ENCODE measurements around the gene RYR3. TPM values are rescaled to one million over a fixed set of nuclear protein-coding genes. Genes with fewer than 3 reads are reported as not detected.
"Not testable (repeated sequence)": the region's sequence is repeated elsewhere in the genome, so short reads cannot be mapped to it uniquely, and the experiment has no call there.

RYR3 gene
- total and polyA plus RNA-seq, 7 experiments from 2014 or later: 0.10 to 5.3 (median 1.2) TPM; not detected in 3

- H3K4me3 Mint-ChIP-seq; H3K36me3 Mint-ChIP-seq; POLR2A ChIA-PET; H3K4me1 Mint-ChIP-seq; CTCF ChIA-PET; ATAC-seq; H3K27me3 ChIP-seq (ENCODE audit: control insufficient read depth in 2 of 2, insufficient read depth in 2 of 2, low read length in 2 of 2); H3K4me1 ChIP-seq (ENCODE audit: control insufficient read depth in 2 of 2, insufficient read depth in 2 of 2, low read length in 2 of 2); H3K9me3 Mint-ChIP-seq; H3K4me3 ChIP-seq (ENCODE audit: low read length); DNase-seq; H3K9me3 ChIP-seq (ENCODE audit: control insufficient read depth in 2 of 3, low read length in 3 of 3); H3K27me3 Mint-ChIP-seq; H3K27ac ChIP-seq (ENCODE audit: low read depth, low read length); H3K36me3 ChIP-seq (ENCODE audit: control insufficient read depth in 2 of 3, insufficient read depth in 3 of 3, low read length in 3 of 3); intact Hi-C loops (cut with micrococcal nuclease): not testable (repeated sequence)
- peak overlapping the region in 1 of 9 donors; percentile 55 for H3K27ac Mint-ChIP-seq
Observed at GRCh38 chr15:33819499-33819898, 508.7 kb downstream of the RYR3 start.

DNA sequence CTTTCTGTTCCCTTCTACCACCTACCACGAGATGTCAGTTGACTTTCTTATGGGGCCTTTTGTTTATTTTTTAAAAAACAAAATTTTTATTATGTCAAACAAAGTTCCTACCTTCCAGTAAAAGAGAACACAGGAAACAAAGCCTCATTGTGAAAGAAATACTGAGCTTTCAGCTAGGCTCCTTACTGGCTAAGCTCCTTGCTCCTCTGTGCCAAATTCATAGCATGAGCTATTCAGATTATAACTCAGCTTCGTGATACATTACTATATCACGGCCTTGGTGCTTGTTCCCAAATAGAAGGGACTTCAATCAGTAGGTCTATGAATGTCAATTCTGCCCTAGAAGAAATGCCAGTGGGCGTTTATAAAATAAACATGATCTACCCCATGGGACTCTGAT lies 511.7 kb downstream of the RYR3 start:
- ChIA-PET POLR2A (no interaction called here), CTCF (no interaction called here)
- no peak for ATAC-seq
- no peak overlapping the region for H3K4me3 Mint-ChIP-seq
- no peaks in the 10 kb centered on the region for H3K9me3 Mint-ChIP-seq
- Histone ChIP-seq H3K27me3 (ENCODE audit: control insufficient read depth in 2 of 2, insufficient read depth in 2 of 2, low read length in 2 of 2) (no peaks in the 10 kb centered on the region), H3K9me3 (ENCODE audit: control insufficient read depth in 2 of 3, low read length in 3 of 3) (no peaks in the 10 kb centered on the region), H3K27ac (ENCODE audit: low read depth, low read length) (no peak overlapping the region), H3K36me3 (ENCODE audit: control insufficient read depth in 2 of 3, insufficient read depth in 3 of 3, low read length in 3 of 3) (no peaks in the 10 kb centered on the region), H3K4me1 (ENCODE audit: control insufficient read depth in 2 of 2, insufficient read depth in 2 of 2, low read length in 2 of 2) (no peaks in the 10 kb centered on the region), H3K4me3 (ENCODE audit: low read length) (no peak overlapping the region)
- peaks cover 4 to 20% (median 13%) of the 10 kb centered on the region in 5 donors for H3K27me3 Mint-ChIP-seq
- H3K27ac Mint-ChIP-seq: no peak overlapping the region
- no peaks in the 10 kb centered on the region for H3K36me3 Mint-ChIP-seq
- intact Hi-C loops (cut with micrococcal nuclease): no loop called here
- H3K4me1 Mint-ChIP-seq: no peaks in the 10 kb centered on the region
- DNase-seq: no peak

- Mint-ChIP-seq H3K4me3 (no peak overlapping the region), H3K9me3 (no peaks in the 10 kb centered on the region), H3K27me3 (peaks cover 4 to 20% (median 13%) of the 10 kb centered on the region in 5 donors), H3K36me3 (no peaks in the 10 kb centered on the region), H3K27ac (no peak overlapping the region), H3K4me1 (no peaks in the 10 kb centered on the region)
- ATAC-seq (no peak), DNase-seq (no peak)
- POLR2A ChIA-PET: no interaction called here
- Histone ChIP-seq H3K4me1 (ENCODE audit: control insufficient read depth in 2 of 2, insufficient read depth in 2 of 2, low read length in 2 of 2) (no peaks in the 10 kb centered on the region), H3K36me3 (ENCODE audit: control insufficient read depth in 2 of 3, insufficient read depth in 3 of 3, low read length in 3 of 3) (no peaks in the 10 kb centered on the region), H3K27ac (ENCODE audit: low read depth, low read length) (no peak overlapping the region), H3K9me3 (ENCODE audit: control insufficient read depth in 2 of 3, low read length in 3 of 3) (no peaks in the 10 kb centered on the region), H3K27me3 (ENCODE audit: control insufficient read depth in 2 of 2, insufficient read depth in 2 of 2, low read length in 2 of 2) (no peaks in the 10 kb centered on the region), H3K4me3 (ENCODE audit: low read length) (no peak overlapping the region)
- CTCF ChIA-PET: no interaction called here
- intact Hi-C loops (cut with micrococcal nuclease): loop anchor here in 1 of 2 donors (1.0 kb wide), 1 partner anchor 8 kb away; no protein-coding TSS in a partner anchor
Observed at GRCh38 chr15:33823119-33823518, 512.4 kb downstream of the RYR3 start.

DNA sequence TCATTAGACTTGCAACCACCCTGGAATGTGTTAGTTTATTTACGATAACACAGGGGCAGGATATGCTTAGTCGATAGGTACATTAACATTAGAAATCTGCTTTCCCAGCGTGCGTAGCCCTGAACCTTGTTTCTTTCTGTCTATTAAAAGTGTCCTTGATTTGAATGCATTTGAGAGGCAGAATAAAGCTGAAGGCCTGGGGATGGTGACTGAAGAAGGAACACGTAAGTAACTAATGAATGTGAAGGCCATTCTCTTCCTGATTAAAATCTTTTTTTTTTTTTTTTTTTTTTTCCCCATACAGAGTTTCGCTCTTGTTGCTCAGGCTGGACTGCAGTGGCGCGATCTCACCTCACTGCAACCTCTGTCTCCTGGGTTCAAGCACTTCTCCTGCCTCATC lies 514.7 kb downstream of the RYR3 start:
- no peak for ATAC-seq
- Histone ChIP-seq H3K4me1 (ENCODE audit: control insufficient read depth in 2 of 2, insufficient read depth in 2 of 2, low read length in 2 of 2) (no peaks in the 10 kb centered on the region), H3K27ac (ENCODE audit: low read depth, low read length) (no peak overlapping the region), H3K36me3 (ENCODE audit: control insufficient read depth in 2 of 3, insufficient read depth in 3 of 3, low read length in 3 of 3) (no peaks in the 10 kb centered on the region), H3K4me3 (ENCODE audit: low read length) (no peak overlapping the region), H3K9me3 (ENCODE audit: control insufficient read depth in 2 of 3, low read length in 3 of 3) (no peaks in the 10 kb centered on the region), H3K27me3 (ENCODE audit: control insufficient read depth in 2 of 2, insufficient read depth in 2 of 2, low read length in 2 of 2) (no peaks in the 10 kb centered on the region)
- DNase-seq: no peak
- H3K27ac Mint-ChIP-seq: no peak overlapping the region
- H3K36me3 Mint-ChIP-seq: no peaks in the 10 kb centered on the region
- H3K4me1 Mint-ChIP-seq: no peaks in the 10 kb centered on the region
- H3K9me3 Mint-ChIP-seq: no peaks in the 10 kb centered on the region
- H3K4me3 Mint-ChIP-seq: no peak overlapping the region
- intact Hi-C loops (cut with micrococcal nuclease): no loop called here
- peaks cover 4 to 17% (median 12%) of the 10 kb centered on the region in 5 donors for H3K27me3 Mint-ChIP-seq
- ChIA-PET POLR2A (no interaction called here), CTCF (no interaction called here)

DNA sequence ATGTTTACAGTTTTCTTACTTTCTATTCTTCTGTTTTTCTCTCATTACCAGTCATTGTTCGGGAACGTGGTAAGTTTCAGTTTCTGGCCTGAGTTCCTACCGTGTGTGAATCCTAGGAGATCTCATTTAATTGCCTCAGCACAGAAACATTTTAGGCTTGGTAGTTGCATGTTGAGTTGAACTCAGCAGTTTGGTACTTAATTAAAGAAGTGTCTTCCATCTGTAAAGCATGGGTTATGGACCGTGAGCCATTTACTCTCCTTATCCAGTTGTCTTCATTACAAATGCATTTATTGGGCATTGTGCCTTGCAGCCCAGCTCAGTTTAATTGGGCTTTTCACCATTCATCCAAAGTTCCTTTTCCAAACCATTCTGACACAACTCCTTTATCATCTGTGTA lies 515.4 kb downstream of the RYR3 start:
- no peak for ATAC-seq
- Histone ChIP-seq H3K36me3 (ENCODE audit: control insufficient read depth in 2 of 3, insufficient read depth in 3 of 3, low read length in 3 of 3) (no peaks in the 10 kb centered on the region), H3K27me3 (ENCODE audit: control insufficient read depth in 2 of 2, insufficient read depth in 2 of 2, low read length in 2 of 2) (no peaks in the 10 kb centered on the region), H3K27ac (ENCODE audit: low read depth, low read length) (no peak overlapping the region), H3K9me3 (ENCODE audit: control insufficient read depth in 2 of 3, low read length in 3 of 3) (no peaks in the 10 kb centered on the region), H3K4me3 (ENCODE audit: low read length) (no peak overlapping the region), H3K4me1 (ENCODE audit: control insufficient read depth in 2 of 2, insufficient read depth in 2 of 2, low read length in 2 of 2) (no peaks in the 10 kb centered on the region)
- Mint-ChIP-seq H3K36me3 (no peaks in the 10 kb centered on the region), H3K9me3 (no peaks in the 10 kb centered on the region), H3K4me1 (no peaks in the 10 kb centered on the region), H3K4me3 (no peak overlapping the region), H3K27ac (no peak overlapping the region), H3K27me3 (peaks cover 4 to 17% (median 12%) of the 10 kb centered on the region in 5 donors)
- ChIA-PET POLR2A (no interaction called here), CTCF (no interaction called here)
- intact Hi-C loops (cut with micrococcal nuclease): no loop called here
- DNase-seq: no peak

DNA sequence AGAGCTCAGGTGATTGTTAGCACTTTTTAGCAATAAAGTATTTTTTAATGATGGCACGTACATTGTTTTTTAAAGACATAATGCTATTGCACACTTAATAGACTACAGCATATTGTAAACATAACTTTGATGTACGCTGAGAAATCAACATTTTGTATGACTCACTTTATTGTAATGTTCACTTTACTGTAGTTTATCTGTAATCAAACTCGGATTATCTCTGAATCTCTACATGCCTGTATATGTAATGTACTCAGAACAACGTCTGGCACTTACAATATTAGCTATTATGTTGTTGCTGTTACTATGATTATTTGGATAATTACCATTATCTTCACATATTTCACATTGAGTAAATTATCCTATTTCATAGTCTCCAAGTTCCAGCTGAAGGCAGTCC lies 519.6 kb downstream of the RYR3 start:
- Histone ChIP-seq H3K9me3 (ENCODE audit: control insufficient read depth in 2 of 3, low read length in 3 of 3) (no peaks in the 10 kb centered on the region), H3K27me3 (ENCODE audit: control insufficient read depth in 2 of 2, insufficient read depth in 2 of 2, low read length in 2 of 2) (no peaks in the 10 kb centered on the region), H3K4me3 (ENCODE audit: low read length) (no peak overlapping the region), H3K27ac (ENCODE audit: low read depth, low read length) (no peak overlapping the region), H3K36me3 (ENCODE audit: control insufficient read depth in 2 of 3, insufficient read depth in 3 of 3, low read length in 3 of 3) (no peaks in the 10 kb centered on the region), H3K4me1 (ENCODE audit: control insufficient read depth in 2 of 2, insufficient read depth in 2 of 2, low read length in 2 of 2) (no peaks in the 10 kb centered on the region)
- Mint-ChIP-seq H3K4me1 (no peaks in the 10 kb centered on the region), H3K27me3 (peaks cover 2 to 17% (median 8%) of the 10 kb centered on the region in 5 donors), H3K9me3 (no peaks in the 10 kb centered on the region), H3K4me3 (no peak overlapping the region), H3K27ac (no peak overlapping the region), H3K36me3 (no peaks in the 10 kb centered on the region)
- POLR2A ChIA-PET: no interaction called here
- no peak for ATAC-seq
- DNase-seq: no peak
- intact Hi-C loops (cut with micrococcal nuclease): no loop called here
- CTCF ChIA-PET: no interaction called here

DNA sequence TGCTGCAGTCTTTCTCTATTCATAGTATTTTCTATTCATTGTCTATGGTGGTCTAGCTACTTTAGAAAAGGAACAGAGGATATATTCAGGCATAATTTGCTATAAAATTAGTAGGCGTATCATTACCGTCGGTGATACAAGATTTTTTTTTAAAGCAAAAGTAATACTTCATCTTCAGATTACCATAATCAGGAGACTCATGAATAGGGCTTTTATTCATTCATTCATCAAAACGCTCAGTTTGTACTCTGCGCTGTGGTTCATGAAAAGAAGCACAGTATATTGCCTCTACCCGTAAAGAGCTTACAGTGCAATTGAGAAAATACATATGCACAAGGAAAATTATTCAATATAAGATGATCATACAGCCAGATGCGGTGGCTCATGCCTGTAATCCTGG lies 520.9 kb downstream of the RYR3 start:
- no peaks in the 10 kb centered on the region for H3K9me3 ChIP-seq (ENCODE audit: control insufficient read depth in 2 of 3, low read length in 3 of 3)
- CTCF ChIA-PET: no interaction called here
- no peaks in the 10 kb centered on the region for H3K36me3 ChIP-seq (ENCODE audit: control insufficient read depth in 2 of 3, insufficient read depth in 3 of 3, low read length in 3 of 3)
- H3K9me3 Mint-ChIP-seq: no peaks in the 10 kb centered on the region
- H3K27ac Mint-ChIP-seq: no peak overlapping the region
- no peak overlapping the region for H3K4me3 ChIP-seq (ENCODE audit: low read length)
- POLR2A ChIA-PET: no interaction called here
- no peak for ATAC-seq
- H3K4me1 ChIP-seq (ENCODE audit: control insufficient read depth in 2 of 2, insufficient read depth in 2 of 2, low read length in 2 of 2): no peaks in the 10 kb centered on the region
- no peak overlapping the region for H3K27ac ChIP-seq (ENCODE audit: low read depth, low read length)
- no peaks in the 10 kb centered on the region for H3K27me3 ChIP-seq (ENCODE audit: control insufficient read depth in 2 of 2, insufficient read depth in 2 of 2, low read length in 2 of 2)
- intact Hi-C loops (cut with micrococcal nuclease): no loop called here
- no peak for DNase-seq
- no peaks in the 10 kb centered on the region for H3K36me3 Mint-ChIP-seq
- peaks cover 0 to 17% (median 4%) of the 10 kb centered on the region in 5 donors for H3K27me3 Mint-ChIP-seq
- no peak overlapping the region for H3K4me3 Mint-ChIP-seq
- H3K4me1 Mint-ChIP-seq: no peaks in the 10 kb centered on the region
